NCI-H446 treated with DMSO at 0.1 percent for 48 hours (cell line): ENCODE measurements around the gene HLA-DMA.
A peak's percentile ranks its signal among the peaks of the same experiment; 100 is the strongest.

ENCODE experiments used
- DNase-seq: peaks from one replicate; lab custom pipeline; 2025; lab: John Stamatoyannopoulos, UW

Gene HLA-DMA

DNA sequence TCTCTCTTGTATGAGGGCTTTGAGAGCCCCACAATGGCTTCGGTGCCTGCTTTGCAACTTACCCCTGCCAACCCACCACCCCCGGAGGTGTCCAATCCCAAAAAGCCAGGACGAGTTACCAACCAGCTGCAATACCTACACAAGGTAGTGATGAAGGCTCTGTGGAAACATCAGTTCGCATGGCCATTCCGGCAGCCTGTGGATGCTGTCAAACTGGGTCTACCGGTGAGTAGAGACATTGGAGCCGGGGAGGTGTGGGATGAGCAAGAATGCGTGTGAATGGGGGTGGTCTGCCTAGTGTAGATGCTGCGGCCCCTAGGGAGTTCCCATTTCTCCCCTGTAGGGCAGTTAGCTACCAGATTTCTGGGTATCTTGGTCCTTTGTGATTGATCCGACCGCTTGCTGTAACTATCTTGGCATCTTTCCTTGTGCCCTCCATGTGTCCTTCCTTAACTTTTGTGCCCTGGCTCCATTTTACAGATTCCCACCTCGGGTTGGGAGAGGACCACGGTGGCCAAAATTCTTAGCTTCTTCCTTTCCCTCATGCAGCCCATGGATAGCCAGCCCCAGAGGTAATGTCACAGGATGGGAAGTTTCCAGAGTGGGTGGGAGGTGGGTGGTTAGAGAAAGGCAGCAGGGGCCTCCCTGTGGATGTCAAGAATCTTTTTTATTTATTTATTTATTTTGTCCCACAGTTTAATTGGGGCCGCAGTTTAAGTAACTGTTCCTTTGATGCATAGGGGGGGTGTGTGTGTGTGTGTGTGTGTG, 21.8 kb upstream of the HLA-DMA start:
- no peak for DNase-seq

DNA sequence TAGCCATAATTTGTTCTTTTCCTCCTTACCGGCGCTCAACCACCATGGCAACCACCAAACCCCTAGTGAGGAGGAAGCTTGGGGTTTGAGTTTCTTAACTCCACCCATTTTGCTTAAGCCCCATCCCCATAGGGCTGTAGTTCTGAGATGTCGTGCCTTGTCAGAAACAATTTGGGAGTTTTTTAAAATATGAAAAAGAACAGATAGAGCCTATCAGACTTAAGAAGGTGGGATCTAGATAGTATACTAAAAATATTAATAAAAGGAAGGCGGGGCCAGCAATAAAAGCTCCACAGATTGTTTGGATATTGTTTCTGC, 21.1 kb upstream of the HLA-DMA start:
- no peak for DNase-seq

DNA sequence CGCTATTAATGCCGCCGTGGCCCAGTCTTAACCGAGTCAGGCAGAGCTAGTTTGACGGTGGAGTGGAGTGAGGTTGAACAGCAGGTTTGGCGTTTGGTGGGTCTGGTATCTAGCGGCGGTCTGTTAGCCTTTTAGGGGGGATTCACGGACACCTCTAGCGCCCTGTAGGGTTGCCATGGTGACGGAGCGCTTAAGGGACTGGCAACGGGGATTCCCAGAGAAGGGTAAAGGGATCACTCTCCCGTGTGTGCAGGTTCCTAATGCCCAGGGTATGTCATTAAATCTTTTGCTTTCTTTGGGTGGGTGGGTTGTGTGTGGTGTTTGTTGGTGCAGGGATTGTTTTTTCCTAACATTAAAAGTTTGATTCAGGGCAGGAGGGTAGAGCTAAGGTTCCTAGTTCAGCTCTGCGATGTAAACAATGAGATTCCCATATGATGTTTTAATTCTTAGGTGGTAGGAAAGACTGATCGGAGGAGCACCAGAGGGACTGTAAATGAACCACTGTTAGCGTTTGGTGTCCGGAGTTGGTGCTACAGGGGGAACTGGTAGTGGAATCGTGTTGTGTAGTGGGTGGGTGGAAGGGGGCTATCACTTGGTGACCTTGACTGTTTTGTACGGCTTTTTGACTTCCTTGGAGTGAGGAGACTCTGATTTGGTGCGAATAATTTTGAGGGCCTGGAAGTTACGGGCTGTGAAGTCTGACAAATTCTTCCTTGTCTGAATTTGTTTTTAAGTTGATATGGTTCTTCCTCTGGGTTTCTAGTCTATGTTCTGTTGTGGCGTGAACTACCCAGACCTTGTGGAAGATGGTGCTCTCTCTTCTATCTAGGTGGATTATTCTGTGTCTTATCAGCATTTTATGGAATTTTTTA, 20.5 kb upstream of the HLA-DMA start:
- no peak for DNase-seq

DNA sequence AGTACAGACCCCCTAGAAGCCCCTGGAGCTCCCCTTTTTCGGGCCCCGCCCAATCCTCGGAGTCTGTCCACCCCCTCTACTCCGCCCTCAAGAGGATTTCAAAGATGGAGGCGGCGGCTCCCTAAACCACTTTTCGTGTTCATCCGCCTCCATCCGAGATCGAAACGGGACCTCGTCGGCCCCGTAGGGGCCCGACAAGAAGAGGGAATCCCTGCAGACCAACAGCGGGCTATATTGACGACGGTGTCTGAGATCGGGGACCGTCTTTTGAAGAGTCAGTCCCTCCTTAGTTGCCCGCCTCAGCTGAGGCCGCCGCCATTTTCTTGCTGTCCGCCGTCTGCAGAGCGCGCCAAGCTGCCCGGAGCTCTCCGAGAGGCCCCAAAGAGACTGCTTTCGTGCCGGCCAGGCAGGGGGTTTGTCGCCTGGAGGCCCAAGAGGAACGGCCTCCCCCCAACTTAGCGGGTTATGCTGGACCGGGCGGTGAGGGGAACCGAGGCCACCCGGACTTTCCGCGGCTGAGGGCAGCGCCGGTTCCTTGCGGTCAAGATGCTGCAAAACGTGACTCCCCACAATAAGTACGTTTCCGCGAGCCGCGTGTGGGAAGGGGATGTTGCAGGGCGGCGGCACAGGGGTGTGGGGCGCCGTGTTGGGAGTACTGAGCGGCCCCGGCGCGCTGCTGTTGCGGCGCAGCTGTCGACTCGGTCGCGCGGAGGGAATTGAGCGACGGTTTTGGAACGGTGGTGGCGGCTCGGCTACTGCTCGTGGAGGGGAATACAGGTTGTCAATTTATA, 19.7 kb upstream of the HLA-DMA start:
- DNase-seq = no peak

DNA sequence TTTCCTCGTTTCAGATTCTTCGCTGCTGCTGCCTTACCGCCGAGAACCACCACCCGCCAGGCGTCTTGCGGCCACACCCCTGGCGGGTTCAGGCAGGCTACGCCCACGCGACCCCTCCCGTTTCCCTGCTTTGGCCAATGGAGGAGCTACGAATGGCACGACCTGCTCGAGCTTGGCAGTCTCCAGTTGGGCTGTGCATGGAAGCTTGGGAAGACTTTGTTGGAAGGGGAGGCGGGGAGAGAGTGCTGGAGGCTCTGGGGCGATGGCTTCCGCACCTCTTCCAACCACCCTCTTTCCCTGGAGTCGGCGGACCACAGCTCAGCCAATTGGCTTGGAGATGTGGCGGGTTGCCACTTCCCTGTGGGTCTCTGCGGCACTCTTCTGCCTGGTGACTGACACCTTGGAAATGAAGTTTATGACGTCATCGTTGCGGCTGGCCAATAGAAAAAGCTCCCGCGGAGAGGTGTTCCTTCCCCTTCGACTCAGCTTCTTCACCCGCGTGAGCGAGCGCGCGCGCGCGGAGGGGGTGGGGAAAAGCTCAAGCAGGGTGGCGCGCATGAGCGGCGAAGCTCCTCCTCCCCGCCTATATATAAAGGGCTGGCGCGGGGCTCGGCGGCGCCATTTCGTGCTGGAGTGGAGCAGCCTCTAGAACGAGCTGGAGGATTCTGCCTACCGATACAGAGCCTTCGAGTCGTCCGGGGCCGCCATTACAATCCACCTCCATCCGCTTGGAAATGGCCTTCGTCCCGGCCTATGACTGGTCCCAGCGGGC, 18.9 kb upstream of the HLA-DMA start:
- peak; percentile 99 for DNase-seq

DNA sequence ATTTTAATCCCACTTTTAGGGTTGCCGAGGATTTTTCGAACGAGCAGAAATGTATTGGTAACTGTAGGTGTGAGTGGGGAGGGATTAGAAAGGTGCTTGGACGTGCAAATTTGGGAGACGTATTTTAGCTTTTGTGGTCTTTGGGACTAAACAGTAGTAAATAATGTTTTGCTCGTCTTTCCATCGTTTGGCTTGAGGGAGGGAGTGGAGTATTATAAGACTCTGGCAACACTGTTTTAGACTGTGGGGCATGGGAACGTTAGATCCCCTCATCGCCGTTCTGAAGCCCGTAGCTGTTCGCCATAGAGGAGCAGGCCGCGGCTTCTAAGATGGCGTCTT, 18.3 kb upstream of the HLA-DMA start:
- no peak for DNase-seq

DNA sequence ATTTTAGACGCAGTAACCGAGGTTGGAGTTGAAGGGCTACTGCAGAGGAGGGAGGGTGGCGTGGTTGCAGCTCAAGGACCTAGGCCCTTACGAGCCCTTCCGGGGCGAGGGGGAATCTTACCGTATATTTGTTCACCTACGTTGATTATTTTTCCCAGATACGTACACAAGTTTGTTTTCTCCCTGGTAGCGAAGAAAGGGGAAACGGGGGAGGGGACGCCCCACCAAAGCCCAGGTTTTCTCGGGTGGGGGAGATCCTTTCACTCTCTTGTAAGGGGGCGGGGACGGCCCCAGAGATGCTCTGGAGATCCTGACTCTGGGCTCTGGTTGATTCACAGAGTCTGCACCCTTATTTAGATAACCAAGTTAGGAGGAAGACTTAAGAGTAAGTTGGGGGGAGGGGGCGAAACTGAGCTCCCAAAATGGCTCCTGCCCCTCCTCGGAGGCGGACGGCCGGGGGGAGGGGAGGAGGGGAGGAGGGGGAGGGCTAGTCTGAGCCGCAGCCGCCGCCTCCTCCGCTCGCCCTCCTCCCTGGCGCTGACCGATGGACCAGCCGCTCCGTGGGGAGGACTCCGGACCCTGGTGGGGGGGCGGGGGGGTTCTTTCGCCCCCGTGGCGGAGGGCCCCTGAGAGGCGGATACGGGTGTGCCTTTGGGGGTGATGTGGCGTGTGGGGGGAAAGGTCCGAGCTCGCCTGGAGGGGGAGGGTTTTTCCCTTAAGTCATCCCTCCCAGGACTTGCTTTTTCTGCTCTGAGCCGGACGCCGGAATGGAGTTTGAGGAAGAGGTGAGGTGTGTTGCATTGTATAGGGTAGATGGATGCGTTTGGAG, 17.7 kb upstream of the HLA-DMA start:
- DNase-seq = peak; percentile 63

DNA sequence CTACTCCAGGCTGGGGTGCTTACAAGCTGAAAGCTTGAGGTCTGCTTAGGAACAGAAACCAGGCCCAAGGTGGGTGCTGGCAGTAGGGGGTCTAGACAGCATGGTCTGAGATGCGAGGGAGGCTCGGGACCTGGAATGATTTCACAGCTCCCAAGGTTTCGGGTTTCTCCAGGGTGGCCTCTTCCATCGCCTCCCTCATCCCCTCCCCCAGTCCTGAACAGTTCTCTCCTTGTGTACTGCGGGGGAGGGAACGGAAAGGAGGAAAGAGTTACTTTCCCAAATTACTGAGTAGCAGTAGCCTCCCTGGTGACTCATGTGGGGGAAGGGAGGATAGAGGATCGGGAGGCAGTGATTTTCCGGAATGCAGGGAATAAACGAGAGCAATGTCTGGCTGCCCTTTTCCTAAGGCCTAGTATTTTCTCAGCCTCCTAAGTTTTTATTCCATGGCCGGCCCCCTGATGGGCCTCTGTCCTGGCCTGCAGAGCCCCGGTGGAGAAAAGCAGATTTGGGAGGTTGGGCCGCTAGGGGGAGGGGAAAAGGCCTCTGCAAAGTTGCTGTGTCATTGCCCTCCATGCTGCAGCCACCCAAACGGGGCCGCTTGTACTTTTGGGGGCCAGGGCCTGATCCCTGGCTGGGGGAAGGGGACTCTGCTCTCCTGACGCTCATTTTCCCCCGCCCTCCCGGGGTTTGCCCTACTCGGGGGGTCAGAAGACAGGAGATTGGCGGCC, 17.0 kb upstream of the HLA-DMA start:
- peak; percentile 78 for DNase-seq

DNA sequence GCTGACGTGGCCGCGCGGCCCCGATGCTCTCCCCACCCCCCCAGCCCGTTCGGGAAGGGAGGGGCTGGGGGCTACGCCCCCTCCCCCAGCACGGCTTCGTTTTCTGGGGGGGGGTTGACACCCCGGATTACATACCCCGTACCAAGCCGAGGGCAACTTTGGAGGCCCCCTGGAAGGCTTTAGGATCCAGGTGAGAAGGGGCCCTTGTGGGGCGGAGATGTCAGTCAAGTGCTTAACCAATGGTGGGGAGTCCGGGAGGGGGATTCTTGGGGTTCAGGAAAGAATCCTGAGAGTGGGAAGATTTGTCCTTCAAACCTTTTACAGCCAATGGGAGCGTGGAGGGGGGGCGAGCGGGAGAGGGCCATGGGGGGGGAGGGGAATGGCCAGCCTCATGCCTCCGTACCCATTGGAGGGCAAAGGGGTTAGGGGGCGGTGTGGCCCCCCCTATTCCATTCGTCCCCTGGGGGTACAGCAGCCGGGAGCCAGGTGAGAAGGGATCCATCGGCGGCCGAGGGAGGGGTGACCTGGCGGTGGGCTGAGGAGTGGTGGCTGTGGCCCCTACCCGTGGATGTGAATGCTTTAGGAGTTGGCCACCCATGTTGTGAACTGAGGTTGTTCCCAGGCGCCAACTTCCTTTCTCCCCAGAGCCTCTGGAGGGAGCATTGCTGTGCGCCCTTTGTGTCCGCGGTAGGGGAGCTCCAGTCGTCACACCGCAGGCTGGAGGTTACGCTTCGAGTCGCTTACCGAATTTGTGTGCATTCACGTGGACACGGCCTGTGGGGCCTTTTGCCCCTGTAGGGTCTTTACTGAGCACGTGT, 16.2 kb upstream of the HLA-DMA start:
- DNase-seq = peak; percentile 73

DNA sequence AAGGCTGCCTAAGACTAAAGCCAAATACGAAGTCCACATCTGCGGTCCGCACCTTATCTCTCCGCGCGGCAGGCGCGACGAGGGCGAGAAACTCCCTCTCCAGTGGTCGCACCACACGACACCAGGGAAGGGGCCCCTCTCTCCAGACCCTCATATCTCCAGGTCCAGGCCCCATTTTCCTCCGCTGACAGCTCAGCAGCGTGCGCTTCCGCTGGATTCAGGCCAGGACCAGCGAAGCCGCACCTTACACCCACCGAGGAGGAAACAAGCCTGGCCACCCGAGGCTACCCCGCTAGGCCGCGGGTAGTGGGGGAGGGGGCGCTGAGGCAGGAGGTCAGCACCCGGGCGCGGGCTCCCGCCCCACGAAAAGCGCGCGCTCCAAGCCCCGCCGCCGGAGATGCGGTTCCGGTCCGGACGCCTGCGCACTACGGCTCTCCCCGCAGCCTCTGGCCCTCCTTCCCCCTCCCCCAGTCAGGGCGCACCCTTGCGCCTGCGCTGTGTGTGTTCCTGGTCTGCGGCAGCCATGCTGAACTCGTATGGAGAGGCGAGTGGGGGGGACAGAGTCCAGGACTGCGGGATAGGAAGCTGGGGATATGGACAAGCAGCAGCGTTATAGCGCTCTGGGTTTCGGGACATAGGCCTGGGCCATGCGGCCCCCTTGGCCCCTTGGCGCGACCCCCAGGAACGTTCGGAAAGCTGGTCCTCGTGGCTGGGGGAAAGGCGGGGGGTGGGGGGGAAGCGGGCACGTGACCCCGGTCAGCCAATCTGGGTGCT, 15.4 kb upstream of the HLA-DMA start, which contains the start of gene BRD2:
Gene BRD2 (plus strand): TSS at position 502 of the 774 bp plus-strand sequence. CDS start 4,305 bp downstream, outside the sequence.
- DNase-seq = peak; percentile 91

DNA sequence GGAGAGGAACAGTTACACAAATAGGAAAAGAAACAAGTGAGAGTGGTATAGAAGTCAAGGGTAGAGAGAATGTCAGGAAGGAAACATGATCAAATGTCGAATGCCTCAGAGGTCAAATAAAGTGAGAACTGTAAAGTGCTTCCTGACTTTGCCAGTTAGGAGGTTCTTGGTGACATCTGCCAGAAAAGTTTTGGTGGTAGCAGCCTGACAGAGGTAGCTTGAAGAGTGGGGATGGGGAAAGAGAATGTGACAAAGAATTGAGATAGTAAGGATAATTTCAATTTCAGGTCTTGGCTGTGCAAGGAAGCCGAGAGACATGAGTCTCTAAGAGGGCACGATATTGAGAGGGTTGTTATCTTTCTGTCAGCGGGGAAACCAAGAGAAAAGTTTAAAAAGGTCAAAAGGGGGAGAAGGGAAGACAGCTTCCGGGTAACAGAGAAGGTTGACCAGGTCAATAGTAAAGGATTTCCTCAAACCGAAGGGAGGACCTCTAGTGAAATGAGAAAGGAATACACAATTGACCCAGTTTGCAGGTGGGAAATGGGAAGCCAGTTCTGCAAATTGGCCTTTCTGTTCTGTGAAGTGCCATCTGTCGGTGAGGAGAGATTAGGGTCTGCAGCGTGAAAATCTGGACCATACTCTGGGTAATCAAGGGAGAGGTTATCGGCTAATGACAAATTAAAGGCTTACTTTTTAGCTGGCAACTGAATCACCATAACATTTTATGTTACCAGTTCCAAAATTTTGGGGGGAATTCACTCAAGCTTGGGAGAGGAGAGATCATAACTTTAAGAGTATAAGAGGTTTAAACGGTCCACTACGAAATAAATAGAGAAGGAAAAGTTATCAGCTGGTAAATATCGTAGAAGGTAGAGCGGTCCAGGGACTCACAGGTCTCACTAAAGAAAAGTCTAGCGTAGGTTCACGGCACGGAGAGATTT, 14.5 kb upstream of the HLA-DMA start:
- peak; percentile 56 for DNase-seq

DNA sequence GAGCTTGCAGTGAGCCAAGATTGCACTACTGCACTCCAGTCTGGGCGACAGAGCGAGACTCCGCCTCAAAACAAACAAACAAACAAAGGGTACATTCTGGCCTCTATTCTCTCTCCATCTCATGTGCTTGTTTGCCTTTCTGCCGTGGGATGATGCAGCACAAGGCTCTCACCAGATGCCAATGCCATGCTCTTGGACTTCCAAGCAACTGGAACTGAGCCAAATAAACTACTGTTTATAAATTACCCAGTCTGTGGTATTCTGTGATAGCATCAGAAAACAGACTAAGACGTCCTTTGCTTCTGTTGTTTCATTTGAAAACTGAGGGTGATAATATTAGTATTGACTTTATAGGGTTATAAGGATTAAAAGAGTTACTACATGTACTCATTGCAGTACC, 11.9 kb upstream of the HLA-DMA start:
- no peak for DNase-seq

DNA sequence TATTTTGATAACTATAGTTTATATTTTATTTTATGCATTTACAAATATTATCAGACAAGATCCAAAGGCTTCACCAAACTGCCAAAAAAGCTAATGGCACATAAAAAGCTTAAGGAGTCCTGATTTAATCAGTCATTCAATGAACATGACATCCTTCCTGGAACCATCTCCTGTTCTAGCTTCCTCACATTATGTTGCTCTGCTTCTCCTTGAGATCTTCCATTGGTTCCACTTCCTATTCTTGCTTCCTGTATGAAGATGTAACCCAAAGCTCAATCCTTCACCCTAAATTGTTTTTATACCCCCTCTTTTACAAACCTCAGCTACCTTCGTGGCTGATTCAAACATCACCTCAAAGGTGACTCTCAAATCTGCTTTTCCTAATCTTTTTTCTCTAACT, 11.0 kb upstream of the HLA-DMA start:
- DNase-seq = no peak

DNA sequence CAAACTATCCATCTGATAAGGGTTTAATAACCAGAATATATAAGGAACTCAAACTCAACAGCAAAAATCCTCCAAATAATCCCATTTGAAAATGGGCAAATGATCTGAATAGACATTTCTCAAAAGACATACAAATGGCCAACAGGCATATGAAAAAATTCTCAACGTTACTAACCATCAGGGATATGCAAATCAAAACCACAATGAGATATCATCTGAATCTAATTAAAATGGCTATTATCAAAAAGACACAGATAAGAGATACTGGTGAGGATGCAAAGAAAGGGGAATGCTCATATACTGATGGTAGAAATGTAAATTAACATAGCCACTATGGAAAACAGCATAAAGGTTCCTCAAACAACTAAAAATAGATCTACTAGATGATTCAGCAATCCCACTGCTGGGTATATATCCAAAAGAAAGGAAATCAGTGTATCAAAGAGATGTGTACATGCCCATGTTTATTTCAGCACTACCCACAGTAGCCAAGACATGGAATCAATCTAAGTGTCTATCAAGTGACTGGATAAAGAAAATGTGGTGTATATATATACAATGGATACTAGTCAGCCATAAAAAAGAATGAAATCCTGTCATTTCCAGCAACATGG, 9.4 kb upstream of the HLA-DMA start:
- no peak for DNase-seq

DNA sequence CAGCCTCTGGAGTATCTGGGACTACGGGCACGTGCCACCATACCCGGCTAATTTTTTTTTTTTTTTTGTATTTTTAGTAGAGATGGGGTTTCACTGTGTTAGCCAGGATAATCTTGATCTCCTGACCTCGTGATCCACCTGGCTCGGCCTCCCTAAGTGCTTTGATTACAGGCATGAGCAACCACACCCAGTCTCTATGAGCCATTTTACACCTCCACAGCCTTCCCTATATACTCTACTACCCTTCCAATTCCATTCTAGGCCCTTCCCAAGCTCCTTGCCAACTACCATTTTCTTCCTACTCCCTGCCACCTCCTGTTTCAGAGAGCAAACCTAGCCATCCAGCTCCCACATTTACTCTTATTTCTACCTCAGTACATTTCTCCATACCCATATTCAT, 7.7 kb upstream of the HLA-DMA start:
- no peak for DNase-seq

DNA sequence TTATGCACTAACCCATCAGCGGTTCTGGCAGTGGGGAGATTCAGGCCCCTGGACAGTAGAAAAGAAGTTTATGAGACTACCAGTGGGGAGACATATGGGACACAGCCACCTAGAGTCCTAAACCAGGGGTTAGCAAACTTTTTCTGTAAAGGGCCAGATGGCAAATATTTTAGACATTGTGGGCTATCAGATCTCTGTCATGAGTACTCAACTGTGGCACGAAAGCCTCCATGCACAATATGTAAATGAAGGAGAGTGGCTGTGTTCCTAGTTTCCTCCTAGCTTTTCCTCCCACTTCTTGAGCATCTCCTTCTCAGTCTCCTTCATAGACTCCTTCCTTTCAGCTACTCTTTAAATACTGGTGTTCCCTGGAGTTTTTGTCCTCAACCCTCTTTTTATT, 3.3 kb upstream of the HLA-DMA start:
- no peak for DNase-seq
